Spinal cord (tissue), 10 donors: ENCODE data around the gene SH3RF3. TPM values are rescaled to one million over a fixed set of nuclear protein-coding genes. Genes with fewer than 3 reads are reported as not detected.

Experiments
- DNase-seq, 6 donors: peaks; one replicate each; pipeline versions ENCODE4 v3.0.0 to v3.0.0-alpha.2; 2013 to 2015; ENCODE audit warnings: low spot score in 6 of 6, low read depth in 4 of 6
- H3K27ac ChIP-seq: one replicate; pipeline ENCODE4 v1.5.1; 2013; ENCODE audit warnings: low read depth, low read length, control low read depth
- H3K27me3 ChIP-seq: one replicate; pipeline ENCODE4 v1.6.1; 2013; ENCODE audit warnings: low read length; ENCODE audit not compliant: control insufficient read depth, insufficient read depth
- H3K36me3 ChIP-seq: one replicate; pipeline ENCODE4 v1.6.1; 2013; ENCODE audit warnings: low read length; ENCODE audit not compliant: control insufficient read depth, insufficient read depth
- H3K4me1 ChIP-seq: one replicate; pipeline ENCODE4 v1.6.1; 2013; ENCODE audit warnings: low read length; ENCODE audit not compliant: control insufficient read depth, insufficient read depth
- H3K4me3 ChIP-seq: one replicate; pipeline ENCODE4 v1.5.1; 2013; ENCODE audit warnings: low read depth, low read length, control low read depth
- H3K9me3 ChIP-seq: one replicate; pipeline ENCODE4 v1.6.1; 2013; ENCODE audit warnings: low read length; ENCODE audit not compliant: control insufficient read depth, insufficient read depth
- WGBS: methylation state at CpG from one replicate; pipeline ENCODE4 v1.1.5; 2013; ENCODE audit warnings: missing lambda C conversion rate; ENCODE audit not compliant: insufficient coverage; 5-methylcytosine and 5-hydroxymethylcytosine counted together
- polyA plus RNA-seq, 2 donors: library from polyadenylated mRNA; unstranded; fragments of 120-200 nt; gene quantifications; one replicate each; pipeline ENCODE4 v1.2.1, GENCODE V29; 2013; ENCODE audit not compliant: insufficient read length in 2 of 2
- total RNA-seq, 2 donors: library from RNA; depleted of rRNA in 1 of 2; stranded (reverse); fragments of 120-200 nt in 1 of 2; fragments of >200 nt in 1 of 2; gene quantifications; one replicate each; pipeline versions ENCODE4 v1.2.3 to v1.2.4, GENCODE V29; 2013 to 2014
- donor health status: healthy.

SH3RF3 gene
- total and polyA plus RNA-seq, 4 donors: 4.8 to 11.8 (median 7.8) TPM

GRCh38 chr2:109433486-109433885 is 304.5 kb downstream of the SH3RF3 start:
- Histone ChIP-seq H3K27ac (no peak overlapping the region), H3K4me3 (no peak overlapping the region), H3K4me1 (peaks cover 33% of the 10 kb centered on the region), H3K27me3 (peaks cover 9% of the 10 kb centered on the region), H3K36me3 (peaks cover 14% of the 10 kb centered on the region), H3K9me3 (no peaks in the 10 kb centered on the region)
- no peak for DNase-seq
- 93% methylated on average over 10 of the region's 10 CpGs for WGBS

GRCh38 chr2:109433926-109434325 is 304.9 kb downstream of the SH3RF3 start:
- peaks cover 14% of the 10 kb centered on the region for H3K36me3 ChIP-seq
- H3K27me3 ChIP-seq: peaks cover 9% of the 10 kb centered on the region
- H3K4me3 ChIP-seq: no peak overlapping the region
- no peak for DNase-seq
- no peak overlapping the region for H3K27ac ChIP-seq
- 98% methylated on average over 10 of the region's 10 CpGs for WGBS
- H3K4me1 ChIP-seq: peaks cover 37% of the 10 kb centered on the region
- H3K9me3 ChIP-seq: no peaks in the 10 kb centered on the region

- 94% methylated on average over 9 of the region's 9 CpGs for WGBS
- Histone ChIP-seq H3K4me1 (peaks cover 40% of the 10 kb centered on the region), H3K4me3 (no peak overlapping the region), H3K27me3 (peaks cover 8% of the 10 kb centered on the region), H3K36me3 (peaks cover 14% of the 10 kb centered on the region), H3K27ac (no peak overlapping the region), H3K9me3 (no peaks in the 10 kb centered on the region)
- no peak for DNase-seq
Measured at GRCh38 chr2:109434351-109434750, 305.3 kb downstream of the SH3RF3 start.

- Histone ChIP-seq H3K4me3 (no peak overlapping the region), H3K9me3 (no peaks in the 10 kb centered on the region), H3K36me3 (peaks cover 8% of the 10 kb centered on the region), H3K27ac (no peak overlapping the region), H3K27me3 (peaks cover 7% of the 10 kb centered on the region), H3K4me1 (peaks cover 39% of the 10 kb centered on the region)
- 96% methylated on average over 10 of the region's 11 CpGs for WGBS
- DNase-seq: no peak
Measured at GRCh38 chr2:109435066-109435690, 306.2 kb downstream of the SH3RF3 start.

GRCh38 chr2:109435901-109436598 is 307.0 kb downstream of the SH3RF3 start:
- DNase-seq: peak in 3 of 6 donors; percentile 2 to 61 (median 55)
- Histone ChIP-seq H3K4me3 (no peak overlapping the region), H3K4me1 (peaks cover 44% of the 10 kb centered on the region), H3K36me3 (peaks cover 8% of the 10 kb centered on the region), H3K27ac (no peak overlapping the region), H3K27me3 (peaks cover 7% of the 10 kb centered on the region), H3K9me3 (no peaks in the 10 kb centered on the region)
- whole genome bisulfite sequencing: 54% methylated on average over 11 of the region's 13 CpGs

- peaks cover 44% of the 10 kb centered on the region for H3K4me1 ChIP-seq
- 69% methylated on average over 14 of the region's 15 CpGs for WGBS
- no peak overlapping the region for H3K4me3 ChIP-seq
- peaks cover 7% of the 10 kb centered on the region for H3K27me3 ChIP-seq
- H3K27ac ChIP-seq: no peak overlapping the region
- no peak for DNase-seq
- peaks cover 3% of the 10 kb centered on the region for H3K9me3 ChIP-seq
- H3K36me3 ChIP-seq: peaks cover 8% of the 10 kb centered on the region
Measured at GRCh38 chr2:109436610-109437225, 307.7 kb downstream of the SH3RF3 start.

GRCh38 chr2:109437325-109438090 is 308.5 kb downstream of the SH3RF3 start:
- Histone ChIP-seq H3K4me1 (peaks cover 44% of the 10 kb centered on the region), H3K27me3 (peaks cover 7% of the 10 kb centered on the region), H3K4me3 (no peak overlapping the region), H3K9me3 (peaks cover 3% of the 10 kb centered on the region), H3K36me3 (peaks cover 8% of the 10 kb centered on the region), H3K27ac (no peak overlapping the region)
- no peak for DNase-seq
- 90% methylated on average over 11 of the region's 15 CpGs for WGBS

GRCh38 chr2:109438146-109438545 is 309.1 kb downstream of the SH3RF3 start:
- peaks cover 7% of the 10 kb centered on the region for H3K27me3 ChIP-seq
- no peak overlapping the region for H3K27ac ChIP-seq
- H3K4me1 ChIP-seq: peaks cover 44% of the 10 kb centered on the region
- H3K9me3 ChIP-seq: peaks cover 4% of the 10 kb centered on the region
- DNase-seq: no peak
- no peak overlapping the region for H3K4me3 ChIP-seq
- 100% methylated on average over 1 of the region's 1 CpG for WGBS
- H3K36me3 ChIP-seq: peaks cover 8% of the 10 kb centered on the region

GRCh38 chr2:109438773-109439389 is 309.9 kb downstream of the SH3RF3 start:
- WGBS: 7% methylated on average over 8 of the region's 8 CpGs

More at GRCh38 chr2:109438773-109439389, 309.9 kb downstream of the SH3RF3 start:
- Histone ChIP-seq H3K9me3 (peaks cover 6% of the 10 kb centered on the region), H3K4me3 (no peak overlapping the region), H3K27ac (peak overlapping the region; percentile 27), H3K27me3 (peaks cover 7% of the 10 kb centered on the region), H3K4me1 (peaks cover 44% of the 10 kb centered on the region), H3K36me3 (peaks cover 8% of the 10 kb centered on the region)
- DNase-seq: peak; percentile 69 to 96 (median 86)
